CD4-positive, alpha-beta memory T cell (primary cell): ENCODE results near the gene PFN3. TPM values are rescaled to one million over a fixed set of nuclear protein-coding genes. Genes with fewer than 3 reads are reported as not detected.
A peak's percentile ranks its signal among the peaks of the same experiment; 100 is the strongest.

Experiments
- CTCF ChIA-PET: fragments of 350-600 bp; sonication (Branson Sonifier 250); formaldehyde crosslinking; loops from one replicate; lab custom pipeline; 2021; ENCODE audit warnings: inconsistent platforms; ENCODE audit not compliant: partially characterized antibody; lab: Charles Lee
- POLR2A ChIA-PET: fragments of 350-600 bp; sonication (Branson Sonifier 250); formaldehyde crosslinking; loops from one replicate; lab custom pipeline; 2021; ENCODE audit not compliant: partially characterized antibody; lab: Charles Lee
- DNase-seq, 5 donors: peaks; one replicate each; pipeline versions ENCODE4 v3.0.0 to v3.0.0-alpha.2; 2020 to 2022; ENCODE audit warnings: mixed read lengths in 1 of 5
- H3K27ac ChIP-seq: one replicate; pipeline ENCODE4 v1.7.0; 2013; ENCODE audit warnings: low read depth, low read length
- H3K27me3 ChIP-seq: 2 replicates; pipeline ENCODE4 v1.7.0; 2013; ENCODE audit warnings: mild to moderate bottlenecking, low read length, moderate library complexity; ENCODE audit not compliant: insufficient read depth
- H3K36me3 ChIP-seq: 2 replicates; pipeline ENCODE4 v1.7.0; 2013; ENCODE audit warnings: mild to moderate bottlenecking, low read length, moderate library complexity; ENCODE audit not compliant: insufficient read depth
- H3K4me1 ChIP-seq: 2 replicates; pipeline ENCODE4 v1.7.0; 2013; ENCODE audit warnings: mild to moderate bottlenecking, low read length, moderate library complexity; ENCODE audit not compliant: insufficient read depth
- H3K4me3 ChIP-seq, 2 donors: one replicate each; pipeline ENCODE4 v1.7.0; 2013; ENCODE audit warnings: low read length in 2 of 2, mild to moderate bottlenecking in 1 of 2
- H3K9me3 ChIP-seq, 2 donors: one replicate each; pipeline ENCODE4 v1.7.0; 2013; ENCODE audit warnings: low read length in 2 of 2, control low read depth in 1 of 2; ENCODE audit not compliant: control insufficient read depth in 1 of 2
- H3K27ac Mint-ChIP-seq, 7 donors: one replicate each; pipeline ENCODE4 v1.8.0; 2020 to 2021; ENCODE audit warnings: mixed read lengths in 7 of 7, mild to moderate bottlenecking in 6 of 7, inconsistent platforms in 3 of 7, moderate library complexity in 3 of 7
- H3K27me3 Mint-ChIP-seq, 2 donors: one replicate each; pipeline ENCODE4 v1.8.0; 2020 to 2021; ENCODE audit warnings: mixed read lengths in 2 of 2
- H3K36me3 Mint-ChIP-seq, 2 donors: one replicate each; pipeline ENCODE4 v1.8.0; 2020 to 2021; ENCODE audit warnings: mixed read lengths in 2 of 2, inconsistent platforms in 1 of 2, mild to moderate bottlenecking in 1 of 2
- H3K4me1 Mint-ChIP-seq, 4 donors: one replicate each; pipeline ENCODE4 v1.8.0; 2020 to 2021; ENCODE audit warnings: mixed read lengths in 4 of 4, mild to moderate bottlenecking in 1 of 4
- H3K4me3 Mint-ChIP-seq, 8 donors: one replicate each; pipeline ENCODE4 v1.8.0; 2020 to 2021; ENCODE audit warnings: mixed read lengths in 8 of 8, mild to moderate bottlenecking in 7 of 8, moderate library complexity in 6 of 8, inconsistent platforms in 3 of 8
- H3K9me3 Mint-ChIP-seq, 8 donors: one replicate each; pipeline ENCODE4 v1.8.0; 2020 to 2021; ENCODE audit warnings: mixed read lengths in 8 of 8, mild to moderate bottlenecking in 5 of 8, inconsistent platforms in 3 of 8, moderate library complexity in 1 of 8
- intact Hi-C: fragments of 100-400 bp; cut with micrococcal nuclease; formaldehyde crosslinking; loops from one replicate; pipeline ENCODE4 v1.15.1; 2023
- polyA plus RNA-seq, 2 donors: library from polyadenylated mRNA; unstranded; fragments of 300-500 nt; fragmentation: Illumina TruSeq; gene quantifications; one replicate each; pipeline ENCODE4 v1.2.3, GENCODE V29; 2021
- total RNA-seq, 2 experiments: library from RNA; stranded (reverse); gene quantifications; one replicate each; pipeline ENCODE4 v1.2.3, GENCODE V29; 2021

Gene PFN3
- total and polyA plus RNA-seq, 4 experiments from 2014 or later = not detected

- peak in 1 of 5 donors; percentile 33 for DNase-seq
- Mint-ChIP-seq H3K36me3 (peaks cover 20 to 41% of the 10 kb centered on the region in 2 donors), H3K27ac (peak overlapping the region in 6 of 7 donors; percentile 80 to 96 (median 93)), H3K4me3 (peak overlapping the region in 4 of 8 donors; percentile 8 to 83 (median 62)), H3K27me3 (no peaks in the 10 kb centered on the region), H3K4me1 (peaks cover 43 to 76% (median 57%) of the 10 kb centered on the region in 4 donors), H3K9me3 (no peaks in the 10 kb centered on the region)
- ChIA-PET POLR2A (interaction anchor here (0.7 to 5.8 kb wide), 8 partner anchors 9 to 63 kb away, joined by 3 to 69 read pairs (median 4); partner anchors contain the start of genes LMAN2 and RGS14), CTCF (interaction anchor here (0.7 to 8.5 kb wide), 15 partner anchors 10 to 131 kb away, joined by 3 to 140 read pairs (median 3); partner anchors contain the start of genes LMAN2 and RGS14)
- Histone ChIP-seq H3K36me3 (peaks cover 50% of the 10 kb centered on the region), H3K9me3 (no peaks in the 10 kb centered on the region), H3K4me3 (no peak overlapping the region), H3K4me1 (peaks cover 85% of the 10 kb centered on the region), H3K27ac (no peak overlapping the region), H3K27me3 (no peaks in the 10 kb centered on the region)
- intact Hi-C loops = no loop called here
These were observed 32.2 kb downstream of the PFN3 start for GRCh38 chr5:177367981-177368868.

- DNase-seq = peak in 1 of 5 donors; percentile 12
- no peak overlapping the region for H3K27ac ChIP-seq
- peaks cover 20 to 41% of the 10 kb centered on the region in 2 donors for H3K36me3 Mint-ChIP-seq
- H3K36me3 ChIP-seq = peaks cover 50% of the 10 kb centered on the region
- H3K9me3 ChIP-seq = no peaks in the 10 kb centered on the region
- no peaks in the 10 kb centered on the region for H3K27me3 ChIP-seq
- intact Hi-C loops = no loop called here
- no peak overlapping the region for H3K27ac Mint-ChIP-seq
- H3K4me1 ChIP-seq = peaks cover 83% of the 10 kb centered on the region
- ChIA-PET POLR2A (interaction anchor here (1.9 to 3.9 kb wide), 3 partner anchors 9 to 23 kb away, joined by 8 to 29 read pairs (median 14); partner anchors contain the start of genes LMAN2 and RGS14), CTCF (interaction anchor here (0.7 to 8.5 kb wide), 9 partner anchors 9 to 132 kb away, joined by 3 to 140 read pairs (median 6); partner anchors contain the start of genes RGS14 and SLC34A1)
- no peaks in the 10 kb centered on the region for H3K27me3 Mint-ChIP-seq
- no peak overlapping the region for H3K4me3 ChIP-seq
- H3K4me1 Mint-ChIP-seq = peaks cover 41 to 76% (median 57%) of the 10 kb centered on the region in 4 donors
- no peak overlapping the region for H3K4me3 Mint-ChIP-seq
- H3K9me3 Mint-ChIP-seq = no peaks in the 10 kb centered on the region
These were observed 33.1 kb downstream of the PFN3 start for GRCh38 chr5:177367323-177367848.

- no peak overlapping the region for H3K4me3 ChIP-seq
- H3K36me3 ChIP-seq = peaks cover 45% of the 10 kb centered on the region
- ChIA-PET POLR2A (interaction anchor here (1.3 to 3.9 kb wide), 4 partner anchors 8 to 36 kb away, joined by 4 to 29 read pairs (median 11); partner anchors contain the start of genes LMAN2 and RGS14), CTCF (interaction anchor here (0.6 to 8.1 kb wide), 6 partner anchors 9 to 89 kb away, joined by 3 to 90 read pairs (median 6); partner anchors contain the start of genes RGS14 and SLC34A1)
- no peaks in the 10 kb centered on the region for H3K9me3 ChIP-seq
- Mint-ChIP-seq H3K36me3 (peaks cover 20 to 47% of the 10 kb centered on the region in 2 donors), H3K27me3 (no peaks in the 10 kb centered on the region), H3K27ac (peak overlapping the region in 4 of 7 donors; percentile 22 to 85 (median 44)), H3K4me1 (peaks cover 43 to 76% (median 58%) of the 10 kb centered on the region in 4 donors), H3K9me3 (no peaks in the 10 kb centered on the region), H3K4me3 (peak overlapping the region in 2 of 8 donors; percentile 29 to 65)
- no peak overlapping the region for H3K27ac ChIP-seq
- intact Hi-C loops = no loop called here
- DNase-seq = peak in 1 of 5 donors; percentile 29
- H3K27me3 ChIP-seq = no peaks in the 10 kb centered on the region
- H3K4me1 ChIP-seq = peaks cover 83% of the 10 kb centered on the region
These were observed 33.7 kb downstream of the PFN3 start for GRCh38 chr5:177366528-177367322.

GRCh38 chr5:177365845-177366527, 34.5 kb downstream of the PFN3 start:
- POLR2A ChIA-PET = interaction anchor here (1.3 to 3.9 kb wide), 4 partner anchors 7 to 37 kb away, joined by 4 to 29 read pairs (median 11); partner anchors contain the start of genes LMAN2 and RGS14
- H3K27me3 ChIP-seq = no peaks in the 10 kb centered on the region
- DNase-seq = no peak
- intact Hi-C loops = no loop called here
- peaks cover 20 to 42% of the 10 kb centered on the region in 2 donors for H3K36me3 Mint-ChIP-seq
- peaks cover 45% of the 10 kb centered on the region for H3K36me3 ChIP-seq
- CTCF ChIA-PET = interaction anchor here (0.6 to 8.1 kb wide), 6 partner anchors 8 to 89 kb away, joined by 3 to 90 read pairs (median 6); partner anchors contain the start of genes RGS14 and SLC34A1
- peak overlapping the region in 2 of 8 donors; percentile 29 to 65 for H3K4me3 Mint-ChIP-seq
- H3K9me3 Mint-ChIP-seq = no peaks in the 10 kb centered on the region
- peak overlapping the region in 4 of 7 donors; percentile 47 to 85 (median 58) for H3K27ac Mint-ChIP-seq
- no peaks in the 10 kb centered on the region for H3K27me3 Mint-ChIP-seq
- H3K27ac ChIP-seq = no peak overlapping the region
- H3K9me3 ChIP-seq = no peaks in the 10 kb centered on the region
- H3K4me1 ChIP-seq = peaks cover 83% of the 10 kb centered on the region
- peaks cover 41 to 76% (median 57%) of the 10 kb centered on the region in 4 donors for H3K4me1 Mint-ChIP-seq
- H3K4me3 ChIP-seq = no peak overlapping the region

GRCh38 chr5:177364159-177364962, 36.1 kb downstream of the PFN3 start:
- Histone ChIP-seq H3K9me3 (no peaks in the 10 kb centered on the region), H3K27me3 (no peaks in the 10 kb centered on the region), H3K4me3 (no peak overlapping the region), H3K27ac (peak overlapping the region; percentile 35), H3K4me1 (peaks cover 86% of the 10 kb centered on the region), H3K36me3 (peaks cover 35% of the 10 kb centered on the region)
- ChIA-PET CTCF (interaction anchor here (0.9 to 4.1 kb wide), 7 partner anchors 9 to 54 kb away, joined by 3 to 30 read pairs (median 4); partner anchors contain the start of gene SLC34A1), POLR2A (interaction anchor here (0.6 to 5.9 kb wide), 9 partner anchors 8 to 133 kb away, joined by 3 to 59 read pairs (median 4); partner anchors contain the start of genes LMAN2, PDLIM7, PRELID1 and RAB24)
- Mint-ChIP-seq H3K27me3 (no peaks in the 10 kb centered on the region), H3K9me3 (no peaks in the 10 kb centered on the region), H3K4me1 (peaks cover 48 to 82% (median 61%) of the 10 kb centered on the region in 4 donors), H3K36me3 (peaks cover 26 to 48% of the 10 kb centered on the region in 2 donors), H3K27ac (peak overlapping the region; percentile 23 to 91 (median 88)), H3K4me3 (peak overlapping the region in 7 of 8 donors; percentile 17 to 68 (median 61))
- DNase-seq = peak in 1 of 5 donors; percentile 22
- intact Hi-C loops = loop anchor here (5.0 kb wide), 2 partner anchors 38 to 62 kb away; partner anchors contain the start of genes PFN3, PRELID1 and RAB24
